ENCODE measurements around the gene GABRG1.

Gene GABRG1

DNA sequence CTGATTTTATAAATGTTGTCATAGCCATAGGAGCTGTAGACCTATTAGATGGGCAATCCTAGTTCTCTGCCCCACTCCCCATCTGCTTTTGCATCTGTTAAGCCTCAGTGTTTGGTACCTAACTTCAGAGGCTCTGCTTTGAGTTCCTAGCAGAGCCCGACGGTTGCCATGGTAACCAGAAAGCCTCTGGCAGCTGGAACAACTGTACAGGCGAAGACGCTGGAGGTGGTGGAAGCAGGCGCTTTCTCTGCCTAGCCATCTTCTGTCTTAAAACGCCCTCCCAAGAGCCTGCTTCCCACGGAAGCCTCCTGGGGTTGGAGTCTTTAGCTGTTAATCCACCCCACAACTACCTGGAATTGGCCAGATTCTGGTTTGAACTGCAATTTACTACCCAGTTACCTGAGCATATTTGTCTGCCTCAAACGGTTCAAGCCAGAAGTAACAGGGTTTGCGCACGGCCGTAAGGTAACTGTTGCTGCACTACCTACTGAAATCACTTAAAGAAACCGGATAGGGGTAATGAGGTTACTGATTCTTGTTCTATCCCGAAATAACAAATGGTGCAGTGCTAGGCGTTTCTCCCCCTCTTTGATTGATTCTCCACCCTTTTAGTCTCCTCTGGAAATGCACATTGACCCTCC is 1.0 kb upstream of the GABRG1 start:
- Histone ChIP-seq H3K79me2 (ENCODE audit: insufficient read depth, low read length) (no peaks in the 10 kb centered on the region), H3K4me2 (ENCODE audit: insufficient read depth, low read length) (no peak overlapping the region), H3K9me3 (ENCODE audit: insufficient read depth, low read length, severe bottlenecking) (no peaks in the 10 kb centered on the region), H3K36me3 (ENCODE audit: insufficient read depth, low read length) (no peaks in the 10 kb centered on the region), H3K9ac (ENCODE audit: low read depth, low read length) (no peak overlapping the region), H4K20me1 (ENCODE audit: insufficient read depth, low read length) (no peaks in the 10 kb centered on the region), H2AFZ (ENCODE audit: low read depth, low read length) (no peak overlapping the region), H3K4me1 (ENCODE audit: insufficient read depth, low read length) (no peaks in the 10 kb centered on the region), H3K27me3 (ENCODE audit: insufficient read depth, low read length, poor library complexity) (no peaks in the 10 kb centered on the region), H3K4me3 (ENCODE audit: low read depth in 1 of 2, low read length in 2 of 2) (no peak overlapping the region), H3K27ac (ENCODE audit: low read length) (no peak overlapping the region)
- DNase-seq (no peak), ATAC-seq (ENCODE audit: insufficient read depth, low read depth) (no peak)
- no peak for TF ChIP-seq EZH2 (IDR thresholded peaks at IDR 0.05; ENCODE audit: borderline replicate concordance, low read depth, low read length, severe bottlenecking)
- TF ChIP-seq, protein P1, sequence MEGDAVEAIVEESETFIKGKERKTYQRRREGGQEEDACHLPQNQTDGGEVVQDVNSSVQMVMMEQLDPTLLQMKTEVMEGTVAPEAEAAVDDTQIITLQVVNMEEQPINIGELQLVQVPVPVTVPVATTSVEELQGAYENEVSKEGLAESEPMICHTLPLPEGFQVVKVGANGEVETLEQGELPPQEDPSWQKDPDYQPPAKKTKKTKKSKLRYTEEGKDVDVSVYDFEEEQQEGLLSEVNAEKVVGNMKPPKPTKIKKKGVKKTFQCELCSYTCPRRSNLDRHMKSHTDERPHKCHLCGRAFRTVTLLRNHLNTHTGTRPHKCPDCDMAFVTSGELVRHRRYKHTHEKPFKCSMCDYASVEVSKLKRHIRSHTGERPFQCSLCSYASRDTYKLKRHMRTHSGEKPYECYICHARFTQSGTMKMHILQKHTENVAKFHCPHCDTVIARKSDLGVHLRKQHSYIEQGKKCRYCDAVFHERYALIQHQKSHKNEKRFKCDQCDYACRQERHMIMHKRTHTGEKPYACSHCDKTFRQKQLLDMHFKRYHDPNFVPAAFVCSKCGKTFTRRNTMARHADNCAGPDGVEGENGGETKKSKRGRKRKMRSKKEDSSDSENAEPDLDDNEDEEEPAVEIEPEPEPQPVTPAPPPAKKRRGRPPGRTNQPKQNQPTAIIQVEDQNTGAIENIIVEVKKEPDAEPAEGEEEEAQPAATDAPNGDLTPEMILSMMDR (IDR thresholded peaks at IDR 0.05; ENCODE audit: borderline replicate concordance, extremely low read depth, low read length, poor library complexity, severe bottlenecking) = no peak

DNA sequence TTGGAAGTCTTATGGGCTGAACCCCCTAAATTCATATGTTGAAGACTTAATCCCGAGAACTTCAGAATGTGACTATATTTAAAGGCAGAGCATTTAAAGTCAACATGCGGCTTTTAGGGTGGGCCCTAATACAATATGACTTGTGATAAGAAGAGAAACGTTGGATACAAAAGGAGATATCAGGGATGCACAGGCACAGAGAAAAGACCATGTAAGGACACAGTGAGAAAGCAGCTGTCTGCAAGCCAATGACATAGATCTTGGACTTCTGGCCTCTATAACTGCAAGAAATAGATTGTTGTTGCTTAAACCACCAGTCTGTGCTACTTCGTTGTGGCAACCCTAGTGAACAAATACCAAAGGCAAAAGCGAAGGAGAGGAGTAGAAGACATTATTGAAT is 42.2 kb downstream of the GABRG1 start:
- Histone ChIP-seq H4K20me1 (ENCODE audit: insufficient read depth, low read length) (no peaks in the 10 kb centered on the region), H3K27me3 (ENCODE audit: insufficient read depth, low read length, poor library complexity) (no peaks in the 10 kb centered on the region), H3K9me3 (ENCODE audit: insufficient read depth, low read length, severe bottlenecking) (no peaks in the 10 kb centered on the region), H3K4me3 (ENCODE audit: low read depth in 1 of 2, low read length in 2 of 2) (no peak overlapping the region), H3K9ac (ENCODE audit: low read depth, low read length) (no peak overlapping the region), H3K27ac (ENCODE audit: low read length) (no peak overlapping the region), H3K79me2 (ENCODE audit: insufficient read depth, low read length) (no peaks in the 10 kb centered on the region), H3K4me1 (ENCODE audit: insufficient read depth, low read length) (no peaks in the 10 kb centered on the region), H2AFZ (ENCODE audit: low read depth, low read length) (no peak overlapping the region), H3K4me2 (ENCODE audit: insufficient read depth, low read length) (no peak overlapping the region), H3K36me3 (ENCODE audit: insufficient read depth, low read length) (no peaks in the 10 kb centered on the region)
- TF ChIP-seq, protein P1 (IDR thresholded peaks at IDR 0.05; ENCODE audit: borderline replicate concordance, extremely low read depth, low read length, poor library complexity, severe bottlenecking) = no peak
- no peak for TF ChIP-seq EZH2 (IDR thresholded peaks at IDR 0.05; ENCODE audit: borderline replicate concordance, low read depth, low read length, severe bottlenecking)
- DNase-seq (no peak), ATAC-seq (ENCODE audit: insufficient read depth, low read depth) (no peak)

DNA sequence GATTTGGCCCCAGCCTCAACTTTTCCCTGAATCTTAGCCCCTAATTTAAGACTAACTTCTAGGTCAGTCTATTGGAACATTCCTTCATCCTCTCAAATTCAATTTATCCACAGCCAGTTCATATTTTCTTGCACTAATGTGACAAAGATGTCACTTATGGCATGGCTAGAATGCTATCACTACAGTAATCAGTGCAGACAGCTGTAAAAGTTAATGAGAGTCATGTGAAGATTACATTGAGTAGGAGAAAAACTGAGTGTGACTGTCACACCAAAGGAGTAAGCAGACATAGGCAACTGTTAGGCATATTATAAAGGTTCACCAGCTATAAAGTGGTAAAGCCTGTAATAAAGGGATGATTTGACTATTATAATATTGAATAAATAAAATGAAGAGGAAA is 42.6 kb downstream of the GABRG1 start:
- Histone ChIP-seq H3K4me2 (ENCODE audit: insufficient read depth, low read length) (no peak overlapping the region), H3K79me2 (ENCODE audit: insufficient read depth, low read length) (no peaks in the 10 kb centered on the region), H3K9me3 (ENCODE audit: insufficient read depth, low read length, severe bottlenecking) (no peaks in the 10 kb centered on the region), H3K4me1 (ENCODE audit: insufficient read depth, low read length) (no peaks in the 10 kb centered on the region), H3K9ac (ENCODE audit: low read depth, low read length) (no peak overlapping the region), H4K20me1 (ENCODE audit: insufficient read depth, low read length) (no peaks in the 10 kb centered on the region), H2AFZ (ENCODE audit: low read depth, low read length) (no peak overlapping the region), H3K27ac (ENCODE audit: low read length) (no peak overlapping the region), H3K4me3 (ENCODE audit: low read depth in 1 of 2, low read length in 2 of 2) (no peak overlapping the region), H3K27me3 (ENCODE audit: insufficient read depth, low read length, poor library complexity) (no peaks in the 10 kb centered on the region), H3K36me3 (ENCODE audit: insufficient read depth, low read length) (no peaks in the 10 kb centered on the region)
- DNase-seq (no peak), ATAC-seq (ENCODE audit: insufficient read depth, low read depth) (no peak)
- TF ChIP-seq, protein P1 (IDR thresholded peaks at IDR 0.05; ENCODE audit: borderline replicate concordance, extremely low read depth, low read length, poor library complexity, severe bottlenecking) = no peak
- no peak for TF ChIP-seq EZH2 (IDR thresholded peaks at IDR 0.05; ENCODE audit: borderline replicate concordance, low read depth, low read length, severe bottlenecking)

Measured in DND-41 (cell line).